ENCODE measurements around the gene TMEM40. TPM values are rescaled to one million over a fixed set of nuclear protein-coding genes. Genes with fewer than 3 reads are reported as not detected.

The TMEM40 gene
- total and polyA plus RNA-seq, 2 of the 13 experiments (the other 11 are each of a cell fraction or from before 2014, with no cell fraction given): 0.16 TPM; not detected in 1

GRCh38 chr3:12695916-12696315 is 63.1 kb downstream of the TMEM40 start:
- no peak overlapping the region for H3K4me3 ChIP-seq (replicated peaks in 1 of 3; ENCODE audit: insufficient read depth in 1 of 3, low read depth in 2 of 3, low read length in 3 of 3)
- BruUV-seq (replicated peaks): no TSS peak
- peaks cover 19% of the 10 kb centered on the region; the same call in 1 of the 2 replicates for H3K4me1 ChIP-seq (ENCODE audit: insufficient read depth, low read length)
- H3K79me2 ChIP-seq (ENCODE audit: insufficient read depth, low read length): no peaks in the 10 kb centered on the region
- peaks cover 0 to 6% of the 10 kb centered on the region in 2 experiments; a peak in 1 of 5 replicates for H3K27me3 ChIP-seq (ENCODE audit: control insufficient read depth in 1 of 2, insufficient read depth in 2 of 2, low read length in 2 of 2)
- FAIRE-seq (no peak), ATAC-seq (no peak), DNase-seq (ENCODE audit: low spot score) (no peak)
- H3K9me3 ChIP-seq (ENCODE audit: low read length): no peaks in the 10 kb centered on the region
- H3K36me3 ChIP-seq (replicated peaks in 1 of 2; ENCODE audit: control insufficient read depth in 1 of 2, insufficient read depth in 2 of 2, low read length in 2 of 2): no peaks in the 10 kb centered on the region
- intact Hi-C loops (cut with micrococcal nuclease; ENCODE audit: unreplicated experiment) (no loop called here), in situ Hi-C loops (cut with HindIII; ENCODE audit: extremely low pct_ligation_motif_present, low pct_unique_long_range_greater_than_20kb) (no loop called here)
- H3K4me2 ChIP-seq (ENCODE audit: low read depth, low read length): no peak overlapping the region
- H3K9ac ChIP-seq (ENCODE audit: insufficient read depth, low read depth, low read length): no peak overlapping the region
- H3K27ac ChIP-seq (ENCODE audit: extremely low read length, insufficient read depth, low read length): no peak overlapping the region
- POLR2A ChIA-PET: no interaction called here
- 11% methylated on average over 2 of the region's 2 CpGs for WGBS (ENCODE audit: low lambda C conversion rate)
- H2AFZ ChIP-seq (ENCODE audit: low read length): no peak overlapping the region
- no peaks in the 10 kb centered on the region for H4K20me1 ChIP-seq (ENCODE audit: insufficient read depth, low read length)
- no peak for TF ChIP-seq RNF2 (conservative IDR thresholded peaks at IDR 0.05; ENCODE audit: low read depth)
- 0 out of 2 replicates have a peak, but pooled peaks have one; percentile 12 for TF ChIP-seq ZMYM3 (CRISPR knock-in tag; IDR thresholded peaks at IDR 0.05)
- TF ChIP-seq SNAPC2 (CRISPR knock-in tag; IDR thresholded peaks at IDR 0.05): no peak
- no peak for TF ChIP-seq YEATS4 (CRISPR knock-in tag; IDR thresholded peaks at IDR 0.05; ENCODE audit: borderline replicate concordance)
- TF ChIP-seq, protein P1, sequence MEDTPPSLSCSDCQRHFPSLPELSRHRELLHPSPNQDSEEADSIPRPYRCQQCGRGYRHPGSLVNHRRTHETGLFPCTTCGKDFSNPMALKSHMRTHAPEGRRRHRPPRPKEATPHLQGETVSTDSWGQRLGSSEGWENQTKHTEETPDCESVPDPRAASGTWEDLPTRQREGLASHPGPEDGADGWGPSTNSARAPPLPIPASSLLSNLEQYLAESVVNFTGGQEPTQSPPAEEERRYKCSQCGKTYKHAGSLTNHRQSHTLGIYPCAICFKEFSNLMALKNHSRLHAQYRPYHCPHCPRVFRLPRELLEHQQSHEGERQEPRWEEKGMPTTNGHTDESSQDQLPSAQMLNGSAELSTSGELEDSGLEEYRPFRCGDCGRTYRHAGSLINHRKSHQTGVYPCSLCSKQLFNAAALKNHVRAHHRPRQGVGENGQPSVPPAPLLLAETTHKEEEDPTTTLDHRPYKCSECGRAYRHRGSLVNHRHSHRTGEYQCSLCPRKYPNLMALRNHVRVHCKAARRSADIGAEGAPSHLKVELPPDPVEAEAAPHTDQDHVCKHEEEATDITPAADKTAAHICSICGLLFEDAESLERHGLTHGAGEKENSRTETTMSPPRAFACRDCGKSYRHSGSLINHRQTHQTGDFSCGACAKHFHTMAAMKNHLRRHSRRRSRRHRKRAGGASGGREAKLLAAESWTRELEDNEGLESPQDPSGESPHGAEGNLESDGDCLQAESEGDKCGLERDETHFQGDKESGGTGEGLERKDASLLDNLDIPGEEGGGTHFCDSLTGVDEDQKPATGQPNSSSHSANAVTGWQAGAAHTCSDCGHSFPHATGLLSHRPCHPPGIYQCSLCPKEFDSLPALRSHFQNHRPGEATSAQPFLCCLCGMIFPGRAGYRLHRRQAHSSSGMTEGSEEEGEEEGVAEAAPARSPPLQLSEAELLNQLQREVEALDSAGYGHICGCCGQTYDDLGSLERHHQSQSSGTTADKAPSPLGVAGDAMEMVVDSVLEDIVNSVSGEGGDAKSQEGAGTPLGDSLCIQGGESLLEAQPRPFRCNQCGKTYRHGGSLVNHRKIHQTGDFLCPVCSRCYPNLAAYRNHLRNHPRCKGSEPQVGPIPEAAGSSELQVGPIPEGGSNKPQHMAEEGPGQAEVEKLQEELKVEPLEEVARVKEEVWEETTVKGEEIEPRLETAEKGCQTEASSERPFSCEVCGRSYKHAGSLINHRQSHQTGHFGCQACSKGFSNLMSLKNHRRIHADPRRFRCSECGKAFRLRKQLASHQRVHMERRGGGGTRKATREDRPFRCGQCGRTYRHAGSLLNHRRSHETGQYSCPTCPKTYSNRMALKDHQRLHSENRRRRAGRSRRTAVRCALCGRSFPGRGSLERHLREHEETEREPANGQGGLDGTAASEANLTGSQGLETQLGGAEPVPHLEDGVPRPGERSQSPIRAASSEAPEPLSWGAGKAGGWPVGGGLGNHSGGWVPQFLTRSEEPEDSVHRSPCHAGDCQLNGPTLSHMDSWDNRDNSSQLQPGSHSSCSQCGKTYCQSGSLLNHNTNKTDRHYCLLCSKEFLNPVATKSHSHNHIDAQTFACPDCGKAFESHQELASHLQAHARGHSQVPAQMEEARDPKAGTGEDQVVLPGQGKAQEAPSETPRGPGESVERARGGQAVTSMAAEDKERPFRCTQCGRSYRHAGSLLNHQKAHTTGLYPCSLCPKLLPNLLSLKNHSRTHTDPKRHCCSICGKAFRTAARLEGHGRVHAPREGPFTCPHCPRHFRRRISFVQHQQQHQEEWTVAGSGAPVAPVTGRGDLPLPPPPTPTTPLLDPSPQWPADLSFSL (CRISPR knock-in tag; IDR thresholded peaks at IDR 0.05): no peak
- peak; percentile 81; the same call in 1 of the 2 replicates for TF ChIP-seq ZNF768 (CRISPR knock-in tag; IDR thresholded peaks at IDR 0.05)
- CTCF ChIA-PET (ENCODE audit: low intra/inter-chr PET ratio, low total read pairs): no interaction called here
